GM12872 (cell line): ENCODE data around the gene KLC3.

ENCODE experiments used
- TF ChIP-seq, protein P1 (sequence below): IDR thresholded peaks from 3 replicates; pipeline ENCODE4 v1.5.1; 2011; ENCODE audit warnings: low read depth, mild to moderate bottlenecking, low read length, moderate library complexity; ENCODE audit not compliant: insufficient read depth

KLC3 gene

GRCh38 chr19:45306040-45306439 is 34.5 kb upstream of the KLC3 start:
- TF ChIP-seq, protein P1, sequence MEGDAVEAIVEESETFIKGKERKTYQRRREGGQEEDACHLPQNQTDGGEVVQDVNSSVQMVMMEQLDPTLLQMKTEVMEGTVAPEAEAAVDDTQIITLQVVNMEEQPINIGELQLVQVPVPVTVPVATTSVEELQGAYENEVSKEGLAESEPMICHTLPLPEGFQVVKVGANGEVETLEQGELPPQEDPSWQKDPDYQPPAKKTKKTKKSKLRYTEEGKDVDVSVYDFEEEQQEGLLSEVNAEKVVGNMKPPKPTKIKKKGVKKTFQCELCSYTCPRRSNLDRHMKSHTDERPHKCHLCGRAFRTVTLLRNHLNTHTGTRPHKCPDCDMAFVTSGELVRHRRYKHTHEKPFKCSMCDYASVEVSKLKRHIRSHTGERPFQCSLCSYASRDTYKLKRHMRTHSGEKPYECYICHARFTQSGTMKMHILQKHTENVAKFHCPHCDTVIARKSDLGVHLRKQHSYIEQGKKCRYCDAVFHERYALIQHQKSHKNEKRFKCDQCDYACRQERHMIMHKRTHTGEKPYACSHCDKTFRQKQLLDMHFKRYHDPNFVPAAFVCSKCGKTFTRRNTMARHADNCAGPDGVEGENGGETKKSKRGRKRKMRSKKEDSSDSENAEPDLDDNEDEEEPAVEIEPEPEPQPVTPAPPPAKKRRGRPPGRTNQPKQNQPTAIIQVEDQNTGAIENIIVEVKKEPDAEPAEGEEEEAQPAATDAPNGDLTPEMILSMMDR: no peak

DNA sequence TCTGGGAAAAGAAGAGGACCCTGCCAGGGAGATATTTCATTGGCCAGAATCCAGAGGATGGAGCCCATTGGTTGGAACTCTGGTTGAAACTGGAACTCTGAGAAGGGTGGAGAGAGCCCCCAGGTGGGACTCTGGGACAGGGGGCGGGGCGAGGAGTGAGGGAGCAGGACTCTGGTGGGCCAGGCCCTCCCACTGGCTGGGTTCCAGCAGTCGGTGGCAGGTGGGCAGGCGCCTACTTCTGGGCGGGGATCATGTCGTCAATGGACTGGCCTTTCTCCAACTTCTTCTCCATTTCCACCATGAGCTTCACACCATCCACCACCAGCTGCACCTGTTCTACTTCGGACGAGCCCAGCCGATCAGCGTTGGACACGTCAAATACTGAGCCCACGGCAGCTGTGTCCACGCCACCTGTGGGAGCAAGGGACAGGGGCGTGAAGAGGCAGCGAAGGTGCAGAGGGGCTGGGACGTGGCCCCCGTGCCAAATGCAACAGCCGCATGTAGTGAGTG is 34.0 kb upstream of the KLC3 start:
- TF ChIP-seq, protein P1: no peak

DNA sequence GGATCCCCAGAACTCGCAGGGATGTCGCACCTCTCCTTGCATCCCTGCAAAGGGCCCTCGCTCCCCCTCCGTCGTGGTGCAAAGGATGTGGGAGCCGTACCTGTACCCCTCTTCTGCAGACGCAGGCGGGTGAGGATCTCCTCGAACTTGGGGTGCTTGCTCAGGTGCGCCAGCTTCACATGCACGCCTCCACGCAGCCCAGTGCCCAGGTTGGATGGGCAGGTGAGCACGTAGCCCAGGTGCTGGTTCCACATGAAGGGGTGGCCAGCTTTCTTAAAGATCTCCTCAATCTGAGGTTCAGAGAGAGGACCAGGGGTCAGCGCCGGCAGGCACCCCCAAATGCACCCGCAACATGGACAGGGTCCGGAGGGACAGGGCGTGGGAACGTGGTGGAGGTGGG is 33.2 kb upstream of the KLC3 start:
- TF ChIP-seq, protein P1: no peak

DNA sequence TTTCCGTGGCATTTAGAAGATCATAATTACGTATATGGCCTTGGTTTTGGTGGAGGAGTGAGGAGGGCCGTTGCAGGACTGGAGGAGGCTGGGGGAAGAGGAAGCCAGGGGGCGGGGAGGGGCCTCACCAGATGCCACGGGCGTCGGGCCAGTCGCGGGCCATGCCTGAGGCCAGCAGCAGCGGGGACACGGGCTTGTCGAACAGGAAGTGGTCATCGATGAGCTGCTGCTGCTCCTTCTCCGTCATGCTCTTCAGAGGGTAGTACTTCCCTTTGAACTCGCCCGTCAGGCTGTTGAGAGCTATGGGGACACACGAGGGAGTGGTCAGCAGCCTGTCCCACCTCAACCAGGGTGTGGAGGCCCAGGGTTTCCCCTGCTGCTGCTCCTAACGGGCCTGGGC is 28.9 kb upstream of the KLC3 start:
- TF ChIP-seq, protein P1: no peak

DNA sequence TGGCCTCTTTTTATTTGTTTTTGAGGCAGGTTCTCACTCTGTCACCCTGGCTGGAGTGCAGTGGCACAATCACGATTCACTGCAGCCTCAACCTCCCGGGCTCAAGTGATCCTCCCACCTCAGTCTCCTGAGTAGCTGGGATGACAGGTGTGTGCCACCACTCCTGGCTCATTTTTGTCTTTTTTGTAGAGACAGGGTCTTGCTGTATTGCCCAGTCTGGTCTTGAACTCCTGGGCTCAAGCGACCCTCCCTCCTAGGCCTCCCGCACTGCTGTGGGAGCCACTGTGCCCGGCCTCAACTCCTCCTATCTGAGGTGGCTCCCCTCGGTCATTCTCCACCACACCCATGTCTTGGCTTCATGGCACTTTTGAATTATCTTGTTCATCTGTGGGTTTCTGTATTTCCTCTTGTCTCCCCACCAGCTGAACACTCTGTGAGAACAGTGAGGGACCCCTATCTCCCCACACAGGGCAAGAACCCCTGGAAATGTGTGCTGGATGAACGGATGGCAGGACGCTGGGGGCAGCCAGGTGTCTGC is 25.8 kb upstream of the KLC3 start:
- TF ChIP-seq, protein P1: no peak

DNA sequence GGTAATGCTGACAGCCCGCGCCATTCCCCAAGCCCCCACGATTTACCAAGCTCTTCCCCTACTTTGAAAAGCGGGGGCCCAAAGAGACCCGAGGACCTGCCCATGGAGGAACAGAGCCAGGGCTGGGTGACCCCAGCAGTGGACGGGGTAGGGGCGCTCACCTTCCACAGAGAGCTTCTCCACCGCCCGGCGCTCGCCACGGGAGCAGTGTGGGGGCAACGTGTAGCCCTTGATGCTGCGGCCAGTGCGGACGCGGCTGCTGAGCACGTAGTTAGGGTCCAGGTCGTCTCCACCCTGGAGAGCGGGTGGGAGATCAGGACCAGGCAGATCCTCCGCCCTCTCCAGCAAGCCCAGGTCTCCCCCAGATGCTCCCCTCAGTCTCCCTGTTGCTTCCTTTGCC is 25.2 kb upstream of the KLC3 start:
- TF ChIP-seq, protein P1: no peak

DNA sequence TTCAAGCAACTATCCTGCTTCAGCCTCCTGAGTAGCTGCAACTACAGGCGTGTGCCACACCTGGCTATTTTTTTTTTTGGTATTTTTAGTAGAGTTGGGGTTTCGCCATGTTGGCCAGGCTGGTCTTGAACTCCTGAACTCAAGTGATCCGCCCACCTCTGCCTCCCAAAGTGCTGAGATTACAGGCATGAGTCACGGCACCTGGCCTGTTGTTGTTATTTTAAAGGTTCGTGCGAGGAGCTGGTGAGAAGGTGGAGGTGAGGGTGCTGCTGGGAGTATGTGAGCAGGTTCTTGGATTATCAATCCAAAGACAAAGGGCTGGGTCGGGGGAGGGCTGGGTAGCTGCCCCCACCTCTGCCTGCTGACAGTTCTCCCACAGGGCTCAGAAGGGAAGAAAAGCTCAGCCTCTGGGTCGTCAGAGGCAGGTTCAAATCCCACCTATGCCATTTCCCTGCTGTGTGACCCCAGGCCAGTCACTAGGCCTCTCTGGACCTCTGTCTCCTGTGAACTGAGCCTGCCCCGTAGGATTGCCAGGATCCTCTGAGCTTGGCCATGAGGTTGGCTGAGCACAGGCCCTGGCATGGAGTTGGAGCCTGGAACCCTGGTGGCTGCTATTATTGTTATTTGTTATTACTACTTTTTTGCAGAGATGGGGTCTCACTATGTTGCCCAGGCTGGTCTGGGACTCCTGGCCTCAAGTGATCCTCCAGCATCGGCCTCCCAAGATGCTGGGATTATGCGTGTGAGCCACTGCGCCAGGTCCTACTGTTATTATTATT is 19.4 kb upstream of the KLC3 start:
- TF ChIP-seq, protein P1: no peak
